IMR-90 (cell line): Measurements from ENCODE around the gene STUB1. TPM values are rescaled to one million over a fixed set of nuclear protein-coding genes. Genes with fewer than 3 reads are reported as not detected.
A peak's percentile ranks its signal among the peaks of the same experiment; 100 is the strongest.

Source experiments
- ATAC-seq: fragments of 200-7000 bp; cut with Tn5 transposase; 2 replicates; pipeline ENCODE4 v1.9.1; 2020; ENCODE audit warnings: low read depth, mild to moderate bottlenecking, moderate library complexity
- BruUV-seq: library from RNA; stranded (reverse); fragments of 400-500 nt; replicated peaks from 2 replicates; lab custom pipeline; 2021; lab: Mats Ljungman, UMichigan
- CTCF ChIA-PET: fragments of 300-600 bp; formaldehyde crosslinking; extraction: SDS; loops from one replicate; lab custom pipeline; 2021; ENCODE audit warnings: antibody characterized with exemption; lab: Yijun Ruan, JAX
- POLR2A ChIA-PET: fragments of 300-600 bp; sonication (Branson Sonifier 250); formaldehyde crosslinking; loops from one replicate; lab custom pipeline; 2022; ENCODE audit warnings: antibody characterized with exemption; ENCODE audit not compliant: unreplicated experiment; lab: Charles Lee
- DNase-seq: peaks from one replicate; pipeline ENCODE4 v3.0.0; 2013
- H2AFZ ChIP-seq: replicated peaks from 2 replicates; pipeline ENCODE3; 2013; ENCODE audit warnings: low read length, mild to moderate bottlenecking; ENCODE audit not compliant: poor library complexity
- H2AK5ac ChIP-seq: 2 replicates; pipeline ENCODE4 v1.6.1; 2013; ENCODE audit warnings: low read depth, low read length, inconsistent platforms
- H2AK9ac ChIP-seq: replicated peaks from 2 replicates; pipeline ENCODE3; 2013; ENCODE audit warnings: mild to moderate bottlenecking, low read depth, low read length, moderate library complexity; ENCODE audit not compliant: poor library complexity
- H2BK120ac ChIP-seq: 2 replicates; pipeline ENCODE4 v1.6.1; 2013; ENCODE audit warnings: low read depth, low read length, inconsistent platforms
- H2BK15ac ChIP-seq: 3 replicates; pipeline ENCODE4 v1.6.1; 2013; ENCODE audit warnings: low read depth, low read length, inconsistent platforms
- H2BK20ac ChIP-seq: 2 replicates; pipeline ENCODE4 v1.6.1; 2013; ENCODE audit warnings: low read depth, mild to moderate bottlenecking, inconsistent platforms, low read length, moderate library complexity
- H2BK5ac ChIP-seq: 2 replicates; pipeline ENCODE4 v1.6.1; 2013; ENCODE audit warnings: mild to moderate bottlenecking, low read depth, low read length, inconsistent platforms; ENCODE audit not compliant: poor library complexity, severe bottlenecking
- H3K14ac ChIP-seq: replicated peaks from 2 replicates; pipeline ENCODE4 v1.6.1; 2013; ENCODE audit warnings: low read depth, low read length, inconsistent platforms
- H3K18ac ChIP-seq: 2 replicates; pipeline ENCODE4 v1.6.1; 2013; ENCODE audit warnings: low read depth, low read length, control low read depth
- H3K23ac ChIP-seq: 2 replicates; pipeline ENCODE4 v1.6.1; 2013; ENCODE audit warnings: low read depth, low read length, inconsistent platforms
- H3K27ac ChIP-seq: 2 replicates; pipeline ENCODE4 v1.5.1; 2013; ENCODE audit warnings: mild to moderate bottlenecking, control low read depth, low read length; ENCODE audit not compliant: insufficient read depth
- H3K27me3 ChIP-seq: 2 replicates; pipeline ENCODE4 v1.6.1; 2013; ENCODE audit warnings: low read length; ENCODE audit not compliant: control insufficient read depth, insufficient read depth
- H3K36me3 ChIP-seq: 2 replicates; pipeline ENCODE4 v1.6.1; 2013; ENCODE audit warnings: low read length, mixed read lengths; ENCODE audit not compliant: control insufficient read depth, insufficient read depth
- H3K4ac ChIP-seq: 2 replicates; pipeline ENCODE4 v1.6.1; 2013; ENCODE audit warnings: low read depth, low read length, inconsistent platforms
- H3K4me1 ChIP-seq: 2 replicates; pipeline ENCODE4 v1.6.1; 2013; ENCODE audit warnings: low read length, mixed read lengths; ENCODE audit not compliant: control insufficient read depth, insufficient read depth
- H3K4me2 ChIP-seq: 2 replicates; pipeline ENCODE4 v1.6.1; 2013; ENCODE audit warnings: low read depth, mild to moderate bottlenecking, control low read depth, low read length, moderate library complexity
- H3K4me3 ChIP-seq: 2 replicates; pipeline ENCODE4 v1.5.1; 2013; ENCODE audit warnings: low read depth, mild to moderate bottlenecking, control low read depth, low read length, moderate library complexity; ENCODE audit not compliant: insufficient read depth
- H3K56ac ChIP-seq: 2 replicates; pipeline ENCODE4 v1.6.1; 2013; ENCODE audit warnings: low read length, inconsistent platforms; ENCODE audit not compliant: insufficient read depth; ENCODE audit errors: extremely low read depth
- H3K79me1 ChIP-seq, 2 experiments: 2 replicates each; pipeline ENCODE4 v1.6.1; 2013; ENCODE audit warnings: low read length in 2 of 2, inconsistent platforms in 1 of 2, low read depth in 1 of 2
- H3K9ac ChIP-seq: 2 replicates; pipeline ENCODE4 v1.6.1; 2013; ENCODE audit warnings: low read depth, low read length, control low read depth
- H3K9me1 ChIP-seq: 2 replicates; pipeline ENCODE4 v1.6.1; 2013; ENCODE audit warnings: low read length, inconsistent platforms; ENCODE audit not compliant: insufficient read depth
- H3K9me3 ChIP-seq: 2 replicates; pipeline ENCODE4 v1.6.1; 2013; ENCODE audit warnings: low read length; ENCODE audit not compliant: control insufficient read depth, insufficient read depth
- H4K20me1 ChIP-seq: 2 replicates; pipeline ENCODE4 v1.6.1; 2013; ENCODE audit warnings: low read length, inconsistent platforms; ENCODE audit not compliant: insufficient read depth
- H4K5ac ChIP-seq: 2 replicates; pipeline ENCODE4 v1.6.1; 2013; ENCODE audit warnings: mild to moderate bottlenecking, low read depth, low read length, control low read depth
- H4K8ac ChIP-seq, 2 experiments: 2 replicates each; pipeline ENCODE4 v1.6.1; 2013; ENCODE audit warnings: low read depth in 2 of 2, low read length in 2 of 2, control low read depth in 1 of 2, inconsistent platforms in 1 of 2
- H4K91ac ChIP-seq: 2 replicates; pipeline ENCODE4 v1.6.1; 2013; ENCODE audit warnings: low read depth, low read length, inconsistent platforms; ENCODE audit not compliant: insufficient read depth
- BHLHE40 ChIP-seq: fragments of 150-350 bp; IDR thresholded peaks from 2 replicates; pipeline ENCODE4 v1.6.1; 2016; ENCODE audit warnings: mild to moderate bottlenecking, low read depth, low read length
- CTCF ChIP-seq: conservative IDR thresholded peaks from 2 replicates; pipeline ENCODE4 v1.5.1; 2012; ENCODE audit warnings: mild to moderate bottlenecking, low read depth, low read length, improper control_type of control experiment
- MAZ ChIP-seq: IDR thresholded peaks from 2 replicates; pipeline ENCODE4 v1.6.1; 2012; ENCODE audit warnings: low read depth, mild to moderate bottlenecking, low read length, improper control_type of control experiment, moderate library complexity, borderline replicate concordance
- NFE2L2 ChIP-seq: fragments of 150-350 bp; IDR thresholded peaks from 2 replicates; pipeline ENCODE4 v1.6.1; 2016; ENCODE audit warnings: low read depth, mild to moderate bottlenecking, low read length
- RCOR1 ChIP-seq: IDR thresholded peaks from 2 replicates; pipeline ENCODE4 v1.6.1; 2012; ENCODE audit warnings: mild to moderate bottlenecking, low read length, improper control_type of control experiment; ENCODE audit not compliant: insufficient replicate concordance
- SMC3 ChIP-seq: fragments of 150-350 bp; IDR thresholded peaks from 2 replicates; pipeline ENCODE4 v1.6.1; 2016; ENCODE audit warnings: low read depth, mild to moderate bottlenecking, antibody characterized with exemption, low read length, moderate library complexity
- WGBS, 2 experiments: methylation state at CpG; one replicate each; pipeline versions ENCODE4 v1.1.5 to v1.1.7; 2013; ENCODE audit warnings: missing lambda C conversion rate in 2 of 2; ENCODE audit not compliant: insufficient read length in 1 of 2; ENCODE audit errors: extremely low coverage in 2 of 2; 5-methylcytosine and 5-hydroxymethylcytosine counted together
- dilution Hi-C: fragments of 300-500 bp; cut with HindIII; formaldehyde crosslinking; loops from one replicate; pipeline ENCODE4 v1.14.3; 2018; ENCODE audit warnings: low sequenced_read_pairs; ENCODE audit not compliant: unreplicated experiment
- in situ Hi-C: fragments of 300-500 bp; cut with MboI; formaldehyde crosslinking; loops from 3 replicates; pipeline ENCODE4 v1.14.3; 2019; ENCODE audit warnings: low sequenced_read_pairs, inconsistent platforms, mixed read lengths
- intact Hi-C: fragments of 100-400 bp; cut with micrococcal nuclease; formaldehyde crosslinking; loops from 2 replicates; pipeline ENCODE4 v1.10.0; 2022
- polyA plus RNA-seq, 3 experiments: library from polyadenylated mRNA; depleted of rRNA; stranded (reverse); fragments of >200 nt; gene quantifications; 2 replicates each; pipeline ENCODE4 v1.2.3, GENCODE V29; 2012; ENCODE audit warnings: low replicate concordance in 1 of 3
- total RNA-seq: library from RNA; depleted of rRNA; stranded (reverse); fragments of >200 nt; gene quantifications from 2 replicates; pipeline ENCODE4 v1.2.3, GENCODE V29; 2012

The STUB1 gene
- total and polyA plus RNA-seq, 2 of the 4 experiments (the other 2 are of a cell fraction), result 183 to 186 TPM

GRCh38 chr16:680967-681745, 946 bp downstream of the STUB1 start:
- no peak overlapping the region for H3K18ac ChIP-seq
- ChIA-PET CTCF (no interaction called here), POLR2A (no interaction called here)
- H3K56ac ChIP-seq, result no peak overlapping the region
- H4K8ac ChIP-seq, result no peak overlapping the region; a peak in 1 of 4 replicates
- ATAC-seq (no peak), DNase-seq (peak; percentile 49)
- no peaks in the 10 kb centered on the region for H3K27me3 ChIP-seq
- peak overlapping the region; percentile 80 for H3K9ac ChIP-seq
- peak overlapping the region; percentile 95 for H2AK9ac ChIP-seq
- H3K27ac ChIP-seq, result peak overlapping the region; percentile 82
- peaks cover 15% of the 10 kb centered on the region for H3K9me1 ChIP-seq
- H3K79me1 ChIP-seq, result peaks cover 9 to 40% of the 10 kb centered on the region in 2 experiments; a peak in 3 of 4 replicates
- H2AFZ ChIP-seq, result no peak overlapping the region
- no peak overlapping the region for H2BK15ac ChIP-seq
- no TSS peak for BruUV-seq
- peak overlapping the region; percentile 96 for H3K4me3 ChIP-seq
- in situ Hi-C loops (no loop called here), dilution Hi-C loops (no loop called here), intact Hi-C loops (no loop called here)
- TF ChIP-seq RCOR1 (no peak), NFE2L2 (no peak), BHLHE40 (no peak), MAZ (no peak), SMC3 (no peak), CTCF (peak; percentile 16; the same call in 1 of the 2 replicates)
- H2BK5ac ChIP-seq, result peak overlapping the region; percentile 14
- H3K14ac ChIP-seq, result 0 out of 2 replicates have a peak overlapping the region, but pooled peaks have one; percentile 23
- WGBS, 2 experiments, result 48% methylated on average over 25 of the region's 44 CpGs; no CpG with 5 or more reads in 1 of the 2 experiments
- no peak overlapping the region for H2BK120ac ChIP-seq
- peaks cover 20% of the 10 kb centered on the region for H3K4me1 ChIP-seq
- no peak overlapping the region for H2BK20ac ChIP-seq
- H3K9me3 ChIP-seq, result no peaks in the 10 kb centered on the region
- no peak overlapping the region for H4K91ac ChIP-seq
- peak overlapping the region; percentile 39; the same call in 1 of the 2 replicates for H3K23ac ChIP-seq
- H3K4ac ChIP-seq, result no peak overlapping the region
- H4K5ac ChIP-seq, result no peak overlapping the region; the same call in 1 of the 2 replicates
- H3K4me2 ChIP-seq, result peak overlapping the region; percentile 98
- H2AK5ac ChIP-seq, result peak overlapping the region; percentile 11; the same call in 1 of the 2 replicates
- peaks cover 32% of the 10 kb centered on the region for H3K36me3 ChIP-seq
- H4K20me1 ChIP-seq, result peaks cover 34% of the 10 kb centered on the region
